VCaP (cell line): Measurements from ENCODE around the gene TMEM131.
"Not testable (repeated sequence)": the region's sequence is repeated elsewhere in the genome, so short reads cannot be mapped to it uniquely, and the experiment has no call there.

Source experiments
- H3K27ac ChIP-seq: fragments of 450-650 bp; 2 replicates; pipeline ENCODE4 v1.5.1; 2017
- CTCF ChIP-seq: fragments of 450-650 bp; conservative IDR thresholded peaks from 2 replicates; pipeline ENCODE4 v1.5.1; 2017; ENCODE audit warnings: mild to moderate bottlenecking, moderate library complexity

Gene TMEM131

GRCh38 chr2:97885841-97886240 is 109.9 kb downstream of the TMEM131 start:
- TF ChIP-seq CTCF = no peak
- H3K27ac ChIP-seq = no peak overlapping the region

- H3K27ac ChIP-seq = no peak overlapping the region
- TF ChIP-seq CTCF = no peak
Measured at GRCh38 chr2:97880334-97880733, 115.4 kb downstream of the TMEM131 start.

- TF ChIP-seq CTCF = no peak
Measured at GRCh38 chr2:97878865-97879264, 116.9 kb downstream of the TMEM131 start.

DNA sequence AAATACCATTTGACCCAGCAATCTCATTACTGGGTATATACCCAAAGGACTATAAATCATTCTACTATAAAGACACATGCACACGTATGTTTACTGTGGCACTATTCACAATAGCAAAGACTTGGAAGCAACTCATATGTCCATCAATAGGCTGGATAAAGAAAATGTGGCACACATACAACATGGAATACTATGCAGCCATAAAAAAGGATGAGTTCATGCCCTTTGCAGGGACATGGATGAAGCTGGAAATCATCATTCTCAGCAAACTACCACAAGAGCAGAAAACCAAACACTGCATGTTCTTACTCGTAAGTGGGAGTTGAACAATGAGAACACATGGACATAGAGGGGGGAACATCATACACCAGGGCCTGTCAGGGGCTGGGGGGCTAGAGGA is 117.4 kb downstream of the TMEM131 start:
- not testable (repeated sequence) for H3K27ac ChIP-seq

More at GRCh38 chr2:97878865-97879264, 116.9 kb downstream of the TMEM131 start:
- no peak overlapping the region for H3K27ac ChIP-seq

DNA sequence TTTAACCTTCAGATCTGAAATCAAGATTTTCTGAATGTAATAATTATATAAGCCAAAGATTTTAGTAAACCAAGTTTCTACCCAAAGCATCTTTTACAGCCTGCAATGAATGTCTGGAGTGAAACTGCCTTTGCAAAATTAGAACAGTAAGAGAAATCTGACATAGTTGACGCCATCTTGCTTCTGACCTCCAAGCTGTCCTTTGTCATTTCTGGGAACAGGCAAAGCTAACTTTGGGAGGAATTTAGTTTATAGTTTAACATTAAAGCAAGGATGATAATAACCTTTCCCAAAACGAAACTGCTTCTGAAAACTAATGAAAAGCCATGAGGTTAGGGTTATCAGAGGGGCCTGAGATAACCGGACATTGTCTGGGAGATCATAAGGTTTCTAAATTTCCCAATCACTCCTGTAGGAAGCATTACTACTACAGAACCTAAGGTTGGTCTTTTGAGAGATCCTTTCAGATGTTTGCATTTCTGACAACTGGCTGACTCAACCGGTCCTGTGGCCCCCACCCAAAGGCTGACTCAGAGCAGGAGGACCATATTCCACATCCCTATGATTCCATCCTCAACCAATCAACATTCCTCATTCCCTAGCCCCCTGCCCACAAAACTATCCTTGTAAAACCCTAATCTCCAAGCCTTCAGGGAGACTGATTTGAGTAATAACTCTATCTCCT is 124.5 kb downstream of the TMEM131 start:
- TF ChIP-seq CTCF = no peak
- no peak overlapping the region for H3K27ac ChIP-seq

DNA sequence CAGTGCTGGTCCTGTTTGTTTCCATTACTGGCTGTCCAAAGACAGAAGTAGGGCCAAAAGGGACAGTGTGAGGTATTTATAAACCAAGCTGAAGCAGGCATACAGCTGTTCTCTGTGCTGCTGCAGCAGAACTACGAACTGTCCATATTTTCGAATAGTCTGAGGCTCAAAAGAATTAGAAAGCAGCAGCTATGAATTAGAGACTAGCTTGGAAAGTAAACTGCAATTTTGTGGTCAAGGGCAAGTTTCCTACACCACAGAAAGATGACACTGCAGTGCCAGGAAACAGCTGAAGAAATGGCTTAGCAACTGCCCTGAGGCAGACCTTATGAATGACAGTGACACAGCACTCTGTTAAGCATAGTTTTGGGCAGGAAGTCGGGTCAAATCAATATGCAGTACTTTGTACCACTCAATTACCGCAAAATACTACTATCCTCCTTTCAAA is 125.3 kb downstream of the TMEM131 start:
- no peak overlapping the region for H3K27ac ChIP-seq

GRCh38 chr2:97869722-97870346 is 125.9 kb downstream of the TMEM131 start:
- no peak for TF ChIP-seq CTCF
- H3K27ac ChIP-seq = no peak overlapping the region

More for the DNA sequence above, 125.3 kb downstream of the TMEM131 start:
- TF ChIP-seq CTCF = no peak
